Measurements from ENCODE around the gene MVP. TPM values are rescaled to one million over a fixed set of nuclear protein-coding genes. Genes with fewer than 3 reads are reported as not detected.

Gene MVP
- total RNA-seq, 1 donor from 2014 or later = 431 TPM

DNA sequence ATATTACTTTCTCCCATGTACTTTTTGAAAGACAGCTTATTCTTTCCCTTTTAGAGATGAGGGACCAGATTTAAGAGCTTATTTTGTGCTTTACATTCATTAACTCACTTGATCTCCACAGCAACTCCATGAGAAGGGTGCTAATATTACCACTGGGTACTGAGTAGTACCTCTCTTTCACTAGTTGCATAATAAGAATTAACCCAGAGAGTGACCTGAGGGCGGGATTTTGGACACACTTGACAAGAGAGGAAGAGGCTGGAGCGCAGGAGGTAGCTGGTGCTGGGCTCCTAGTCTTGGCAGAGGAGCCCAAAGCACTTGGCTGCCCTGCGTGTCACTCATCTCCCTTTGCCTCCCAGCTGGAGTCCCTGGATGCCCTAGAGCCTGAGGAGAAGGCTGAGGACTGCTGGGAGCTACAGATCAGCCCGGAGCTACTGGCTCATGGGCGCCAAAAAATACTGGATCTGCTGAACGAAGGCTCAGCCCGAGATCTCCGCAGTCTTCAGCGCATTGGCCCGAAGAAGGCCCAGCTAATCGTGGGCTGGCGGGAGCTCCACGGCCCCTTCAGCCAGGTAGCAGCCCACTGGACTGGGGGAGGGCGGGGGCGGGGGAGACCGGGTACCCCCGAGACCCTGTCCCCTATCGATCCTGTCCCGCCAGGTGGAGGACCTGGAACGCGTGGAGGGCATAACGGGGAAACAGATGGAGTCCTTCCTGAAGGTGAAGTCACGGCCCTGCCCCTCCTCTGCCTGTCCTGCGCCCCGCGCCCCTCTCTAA lies 15.6 kb upstream of the MVP start:
- DNase-seq (ENCODE audit: low read depth) = peak; percentile 54

DNA sequence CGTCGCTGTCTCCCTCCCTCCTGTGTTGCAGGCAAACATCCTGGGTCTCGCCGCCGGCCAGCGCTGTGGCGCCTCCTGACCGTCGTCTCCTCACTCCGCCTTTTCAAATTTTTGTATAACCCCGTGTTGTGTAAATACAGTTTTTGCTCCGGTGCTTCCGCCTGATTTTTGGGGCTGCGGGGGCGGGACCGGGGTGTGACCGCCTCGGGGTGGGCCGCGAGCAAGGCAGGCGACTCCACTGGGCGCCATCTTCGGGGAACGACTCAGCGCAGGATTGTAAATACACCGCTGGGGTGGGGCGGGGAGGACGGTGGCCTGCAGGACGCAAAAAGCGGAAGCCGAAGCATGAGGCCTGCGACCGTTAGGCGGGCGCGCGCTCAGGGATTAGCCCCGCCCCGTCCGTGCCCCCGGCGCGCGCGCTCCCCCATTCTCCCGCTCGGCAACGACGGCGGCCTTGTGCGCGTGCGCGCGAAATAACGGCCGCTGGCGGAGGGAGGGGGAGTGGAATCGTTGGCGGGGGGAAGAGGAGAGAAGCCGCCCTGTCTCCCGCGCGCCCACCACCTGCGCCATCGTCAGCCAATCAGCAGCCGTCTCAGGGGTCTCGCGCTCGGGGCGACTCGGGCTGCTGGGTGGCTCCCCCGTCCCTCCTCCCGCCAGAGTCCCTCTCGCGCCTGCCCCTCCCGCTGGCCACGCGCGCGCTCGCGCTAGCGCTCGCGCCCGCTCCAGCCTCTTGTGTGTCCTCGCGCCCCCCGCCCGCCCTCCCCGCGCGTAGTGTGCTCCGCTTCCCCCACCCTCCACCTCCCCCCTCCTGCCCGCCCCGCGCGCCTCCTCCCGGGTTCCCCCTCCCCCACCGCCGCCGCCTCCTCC lies 14.8 kb upstream of the MVP start:
- peak; percentile 84 for DNase-seq (ENCODE audit: low read depth)

DNA sequence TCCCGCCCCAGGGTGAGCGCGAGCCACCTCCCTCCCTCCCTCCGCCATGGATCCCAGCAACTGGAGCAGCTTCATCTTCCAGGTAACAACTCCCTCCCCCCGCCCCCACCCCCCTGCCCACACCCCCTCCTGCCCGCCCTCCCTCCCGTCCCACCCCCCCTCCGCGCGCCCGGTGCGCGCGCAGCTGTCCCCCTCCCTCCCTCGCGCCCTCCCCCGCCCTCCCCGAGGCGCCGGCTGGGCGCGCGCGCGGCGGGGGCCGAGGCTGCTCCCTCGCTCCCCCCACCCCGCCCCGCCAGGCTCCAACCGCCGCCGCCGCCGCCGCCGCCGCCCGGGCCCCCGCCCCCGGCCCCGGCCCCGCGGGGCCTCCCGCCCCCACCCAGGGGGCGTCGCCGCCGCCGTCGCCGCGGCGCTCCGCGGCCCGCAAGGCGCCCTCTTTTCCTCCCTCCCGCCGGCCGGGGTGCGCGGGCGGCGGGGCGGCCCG lies 14.1 kb upstream of the MVP start, which contains the start of gene MAZ:
Gene MAZ (plus strand): TSS at position 431 of the 481 bp plus-strand sequence. CDS start 173 bp downstream, outside the sequence.
- peak; percentile 77 for DNase-seq (ENCODE audit: low read depth)

- DNase-seq (ENCODE audit: low read depth) = no peak
Measured at GRCh38 chr16:29806641-29807425, 13.4 kb upstream of the MVP start.

DNA sequence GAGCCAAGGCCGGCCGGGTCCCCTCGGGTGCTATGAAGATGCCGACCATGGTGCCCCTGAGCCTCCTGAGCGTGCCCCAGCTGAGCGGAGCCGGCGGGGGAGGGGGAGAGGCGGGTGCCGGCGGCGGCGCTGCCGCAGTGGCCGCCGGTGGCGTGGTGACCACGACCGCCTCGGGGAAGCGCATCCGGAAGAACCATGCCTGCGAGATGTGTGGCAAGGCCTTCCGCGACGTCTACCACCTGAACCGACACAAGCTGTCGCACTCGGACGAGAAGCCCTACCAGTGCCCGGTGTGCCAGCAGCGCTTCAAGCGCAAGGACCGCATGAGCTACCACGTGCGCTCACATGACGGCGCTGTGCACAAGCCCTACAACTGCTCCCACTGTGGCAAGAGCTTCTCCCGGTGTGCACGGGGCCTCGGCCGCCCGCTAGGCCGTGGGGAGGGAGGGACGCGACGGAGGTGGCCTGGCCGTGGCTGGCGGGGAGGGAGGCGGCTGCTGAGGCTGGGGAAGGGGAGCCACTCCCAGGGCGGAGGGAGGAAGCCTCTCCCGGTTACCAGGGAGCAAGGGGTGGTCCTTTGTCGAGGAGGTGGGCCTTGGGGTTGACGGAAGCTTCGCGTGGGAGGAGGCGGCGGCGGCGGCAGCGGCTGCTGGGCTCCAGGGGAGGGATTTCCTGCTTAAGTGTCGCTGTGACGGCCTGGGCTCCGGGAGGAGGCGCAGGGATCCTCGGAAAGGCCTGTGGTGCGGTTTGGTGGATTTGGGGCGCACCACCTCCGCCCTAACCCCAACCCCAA lies 12.6 kb upstream of the MVP start:
- DNase-seq (ENCODE audit: low read depth) = peak; percentile 82

DNA sequence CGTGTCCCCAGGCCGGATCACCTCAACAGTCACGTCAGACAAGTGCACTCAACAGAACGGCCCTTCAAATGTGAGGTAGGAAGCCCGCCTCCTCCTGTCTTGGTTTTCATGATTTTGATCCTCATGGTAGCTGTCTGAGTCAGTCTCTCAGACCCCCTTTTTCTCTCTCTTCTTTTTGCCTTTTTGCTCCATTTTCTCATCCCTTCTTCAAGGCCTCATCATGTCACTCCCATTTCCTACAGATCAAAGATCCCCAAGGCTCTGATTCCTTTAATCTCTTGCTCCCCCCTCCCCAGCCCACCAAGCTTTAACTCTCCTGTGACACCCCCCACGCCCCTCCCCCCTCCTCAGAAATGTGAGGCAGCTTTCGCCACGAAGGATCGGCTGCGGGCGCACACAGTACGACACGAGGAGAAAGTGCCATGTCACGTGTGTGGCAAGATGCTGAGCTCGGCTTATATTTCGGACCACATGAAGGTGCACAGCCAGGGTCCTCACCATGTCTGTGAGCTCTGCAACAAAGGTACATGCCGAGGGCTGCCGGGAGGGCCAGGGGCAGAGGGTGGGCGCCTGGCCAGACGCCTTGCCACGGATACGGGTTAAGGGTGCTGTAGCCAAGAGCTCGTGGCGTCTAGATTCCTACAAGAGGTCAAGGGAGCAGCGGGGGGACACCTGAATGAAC lies 11.9 kb upstream of the MVP start:
- DNase-seq (ENCODE audit: low read depth) = no peak

DNA sequence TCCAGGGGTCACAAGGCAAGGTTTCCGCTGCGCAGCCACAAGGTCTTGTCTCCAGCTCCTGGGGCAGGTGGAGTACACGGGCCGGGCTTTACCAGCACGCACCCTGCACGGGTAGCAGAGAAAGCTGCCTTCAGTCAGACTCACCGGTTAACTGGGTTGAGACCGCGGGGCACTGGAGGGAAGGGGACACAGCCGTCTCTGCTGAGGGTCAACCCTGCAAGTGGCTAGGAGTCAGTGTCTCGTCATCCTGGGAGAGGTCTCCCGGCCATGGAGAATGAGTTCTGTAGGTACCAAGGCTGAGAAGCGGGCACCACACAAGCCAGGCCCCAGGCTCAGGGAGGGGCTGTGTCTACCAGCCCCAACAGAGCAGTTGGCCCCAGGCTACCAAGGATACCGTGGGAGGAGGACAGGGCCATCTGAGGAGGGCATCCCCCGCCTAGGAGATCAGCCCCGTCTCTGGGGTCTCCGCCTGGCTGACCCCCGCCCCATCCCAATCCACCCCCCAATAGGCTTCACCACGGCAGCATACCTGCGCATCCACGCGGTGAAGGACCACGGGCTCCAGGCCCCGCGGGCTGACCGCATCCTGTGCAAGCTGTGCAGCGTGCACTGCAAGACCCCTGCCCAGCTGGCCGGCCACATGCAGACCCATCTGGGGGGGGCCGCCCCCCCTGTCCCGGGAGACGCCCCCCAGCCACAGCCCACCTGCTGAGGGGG lies 11.1 kb upstream of the MVP start:
- DNase-seq (ENCODE audit: low read depth) = no peak

- no peak for DNase-seq (ENCODE audit: low read depth)
Measured at GRCh38 chr16:29809850-29810698, 10.2 kb upstream of the MVP start.

DNA sequence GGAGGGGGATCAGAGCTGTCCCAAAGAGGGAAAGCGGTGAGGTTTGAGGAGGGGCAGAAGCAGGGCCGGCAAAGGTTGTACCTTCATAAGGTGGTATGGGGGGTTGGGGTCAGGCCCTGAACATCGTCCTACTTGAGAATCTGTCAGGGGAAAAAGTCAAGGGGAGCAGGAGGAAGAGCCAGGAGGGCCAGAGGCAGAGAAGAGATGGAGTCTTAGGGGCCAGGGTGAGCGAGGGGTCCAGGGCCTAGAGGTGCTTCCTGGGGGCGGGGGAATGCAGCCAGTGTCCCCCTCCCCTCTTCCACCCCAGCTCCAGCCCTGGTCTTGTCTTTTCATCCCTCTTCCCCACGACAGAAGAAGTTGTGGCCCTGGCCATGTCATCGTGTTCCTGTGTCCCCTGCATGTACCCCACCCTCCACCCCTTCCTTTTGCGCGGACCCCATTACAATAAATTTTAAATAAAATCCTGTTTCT lies 9.5 kb upstream of the MVP start:
- DNase-seq (ENCODE audit: low read depth) = no peak

DNA sequence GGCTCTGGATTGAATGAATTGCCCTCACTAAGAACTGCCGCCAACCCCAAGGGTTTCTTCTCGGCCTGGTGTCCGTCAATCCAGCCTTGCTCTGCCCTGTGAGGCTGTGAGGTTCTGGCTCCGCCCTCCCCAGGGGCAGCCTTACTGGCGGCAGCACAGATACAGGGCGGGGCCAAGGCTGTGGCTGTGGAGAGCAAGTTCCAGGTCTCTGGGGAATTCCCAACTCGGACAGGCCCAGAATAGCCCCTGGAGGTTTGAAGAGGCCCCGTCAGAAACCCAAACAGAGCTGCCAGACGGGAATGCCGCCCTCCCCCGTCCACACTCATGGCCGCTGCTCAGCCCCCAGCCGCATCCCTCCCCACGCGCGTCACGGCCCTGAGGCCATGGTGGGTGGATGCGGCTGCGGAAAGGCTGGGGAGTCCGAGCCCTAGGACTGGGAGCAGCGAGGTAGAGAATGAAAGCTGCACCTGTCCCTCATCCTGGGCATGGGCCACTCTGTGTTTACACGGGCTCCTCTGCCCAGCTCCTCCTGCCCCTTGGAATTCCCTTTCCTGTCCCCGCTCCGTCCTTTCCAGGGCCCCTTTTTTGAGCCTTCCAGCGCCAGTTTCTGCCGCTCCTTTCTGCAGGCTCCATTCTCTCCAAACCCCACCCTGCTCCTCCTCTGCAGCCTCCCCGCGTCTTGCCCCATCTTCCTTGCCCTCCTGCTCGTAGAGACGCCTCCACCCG lies 8.9 kb upstream of the MVP start:
- DNase-seq (ENCODE audit: low read depth) = peak; percentile 94

DNA sequence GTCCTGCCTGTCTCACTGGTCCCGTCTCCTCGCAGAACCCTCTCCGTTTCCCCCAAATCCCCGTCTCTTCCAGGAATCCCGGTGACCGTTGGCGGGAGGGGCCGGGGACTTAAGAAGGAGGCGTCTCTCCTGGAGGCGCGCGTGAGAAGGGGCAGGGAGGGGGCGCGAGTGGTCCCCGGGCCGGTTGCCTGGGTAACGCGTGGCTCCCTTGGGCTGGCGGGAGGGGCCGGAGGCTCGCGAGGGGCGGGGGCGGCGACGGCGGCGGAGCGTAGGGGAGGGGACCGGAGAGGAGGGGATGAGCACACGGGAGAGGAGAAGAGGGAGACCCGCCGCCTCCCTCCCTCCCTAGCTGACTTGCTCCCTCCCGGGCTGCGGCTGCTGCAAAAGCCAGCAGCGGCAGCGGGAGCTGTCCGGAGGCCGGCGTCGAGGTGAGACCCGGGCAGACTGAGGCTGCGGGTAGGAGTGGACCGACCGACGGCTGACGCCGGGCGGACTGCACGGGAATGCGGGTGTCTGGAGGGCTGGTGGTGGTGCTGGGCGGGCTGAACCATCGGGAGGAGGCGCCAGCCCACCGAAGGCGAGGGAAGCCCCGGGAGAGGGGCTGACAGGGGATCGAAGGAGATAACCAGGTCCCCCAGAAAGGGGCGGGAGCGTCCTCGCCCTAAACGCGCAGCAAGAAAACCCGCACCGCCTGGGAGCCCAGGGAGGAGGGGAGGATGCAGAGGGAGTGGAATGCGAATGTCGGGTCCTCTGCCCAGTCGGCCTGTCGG lies 8.2 kb upstream of the MVP start, which contains the start of gene PRRT2:
Gene PRRT2 (plus strand): TSS at position 298 of the 770 bp plus-strand sequence. CDS start 862 bp downstream, outside the sequence.
- DNase-seq (ENCODE audit: low read depth) = no peak

- DNase-seq (ENCODE audit: low read depth) = no peak
Measured at GRCh38 chr16:29812754-29813643, 7.3 kb upstream of the MVP start.

DNA sequence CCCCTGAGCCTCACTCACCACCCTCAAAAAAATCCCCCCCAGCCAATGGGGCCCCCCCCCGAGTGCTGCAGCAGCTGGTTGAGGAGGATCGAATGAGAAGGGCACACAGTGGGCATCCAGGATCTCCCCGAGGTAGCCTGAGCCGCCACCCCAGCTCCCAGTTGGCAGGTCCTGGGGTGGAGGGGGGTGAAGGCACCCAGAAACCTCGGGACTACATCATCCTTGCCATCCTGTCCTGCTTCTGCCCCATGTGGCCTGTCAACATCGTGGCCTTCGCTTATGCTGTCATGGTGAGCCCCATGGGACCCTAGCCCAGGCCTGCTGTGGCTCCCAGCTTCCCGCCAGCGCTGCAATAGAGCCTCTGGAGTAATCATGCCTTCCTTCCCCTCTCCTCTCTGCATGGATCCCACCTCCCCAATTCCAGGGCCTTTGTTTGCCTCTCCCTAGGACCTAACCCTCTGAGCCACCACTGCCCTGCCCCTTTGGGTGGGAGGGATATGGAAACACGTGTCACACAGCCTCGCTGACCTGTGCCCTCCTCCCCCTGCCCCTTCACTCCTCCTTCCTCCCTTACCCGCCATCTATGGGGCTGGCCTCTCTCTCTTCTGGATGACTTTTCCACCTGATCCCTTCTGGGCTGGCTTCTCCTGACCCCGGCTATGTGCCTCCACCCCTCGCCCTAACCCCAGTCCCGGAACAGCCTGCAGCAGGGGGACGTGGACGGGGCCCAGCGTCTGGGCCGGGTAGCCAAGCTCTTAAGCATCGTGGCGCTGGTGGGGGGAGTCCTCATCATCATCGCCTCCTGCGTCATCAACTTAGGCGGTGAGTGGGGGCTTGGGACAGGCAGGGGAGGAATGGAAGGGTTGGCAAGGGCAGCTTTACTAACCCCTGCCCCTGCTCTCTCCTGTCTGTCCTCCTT lies 6.4 kb upstream of the MVP start:
- DNase-seq (ENCODE audit: low read depth) = no peak

DNA sequence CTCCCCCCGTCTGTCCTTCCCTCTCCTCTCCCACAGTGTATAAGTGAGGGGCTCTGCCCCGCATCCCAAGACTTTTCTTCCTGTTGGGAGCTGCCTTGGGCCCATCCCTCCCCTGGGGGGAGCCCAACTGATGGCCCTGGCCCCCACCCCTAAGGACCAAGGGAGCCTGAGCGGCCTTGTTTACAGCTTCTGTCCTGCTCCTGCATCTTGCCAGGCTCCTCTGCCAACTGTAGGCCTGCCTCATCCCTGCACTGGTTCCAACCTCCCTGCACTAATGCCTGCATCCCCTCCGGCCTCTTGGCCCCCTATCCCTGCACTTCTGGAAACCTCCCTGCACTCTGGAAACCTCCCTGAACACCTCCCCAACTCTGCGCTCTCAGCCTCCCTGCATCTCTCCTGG lies 5.7 kb upstream of the MVP start:
- DNase-seq (ENCODE audit: low read depth) = no peak
